Thyroid gland (tissue), 4 donors: ENCODE measurements around the gene CINP.

Experiments
- CTCF ChIP-seq, 6 experiments: fragments of 200-600 bp in 3 of 6; fragments of 450-650 bp in 3 of 6; sonication (generic) in 3 of 6; IDR thresholded peaks; one replicate each; pipeline ENCODE4 v1.5.1; 2016 to 2019; ENCODE audit warnings: antibody characterized with exemption in 6 of 6, mild to moderate bottlenecking in 2 of 6, inconsistent platforms in 1 of 6, moderate library complexity in 1 of 6
- POLR2A ChIP-seq, 2 donors: fragments of 450-650 bp; IDR thresholded peaks; one replicate each; pipeline ENCODE4 v1.6.1; 2017; ENCODE audit warnings: antibody characterized with exemption in 2 of 2, mild to moderate bottlenecking in 2 of 2, moderate library complexity in 1 of 2

- TF ChIP-seq CTCF (IDR thresholded peaks at IDR 0.05) (no peak), POLR2A (IDR thresholded peaks at IDR 0.05) (no peak)
Observed at GRCh38 chr14:102317564-102318248, 45.0 kb downstream of the CINP start.
